Right forelimb (tissue), 1 donor: ENCODE results near the gene DISC1.
"Not testable (repeated sequence)": the region's sequence is repeated elsewhere in the genome, so short reads cannot be mapped to it uniquely, and the experiment has no call there.

Source experiments
- DNase-seq: peaks from one replicate; pipeline ENCODE4 v3.0.0-alpha.2; 2018

DISC1 gene

GRCh38 chr1:231639819-231640218 is 13.2 kb downstream of the DISC1 start:
- no peak for DNase-seq

- DNase-seq, result not testable (repeated sequence)
Observed at GRCh38 chr1:231641444-231641843, 14.9 kb downstream of the DISC1 start.

GRCh38 chr1:231642061-231642460 is 15.5 kb downstream of the DISC1 start:
- not testable (repeated sequence) for DNase-seq

GRCh38 chr1:231642618-231643017 is 16.0 kb downstream of the DISC1 start:
- no peak for DNase-seq

GRCh38 chr1:231643071-231643934 is 16.7 kb downstream of the DISC1 start:
- DNase-seq, result no peak

- no peak for DNase-seq
Observed at GRCh38 chr1:231643935-231644237, 17.3 kb downstream of the DISC1 start.

- not testable (repeated sequence) for DNase-seq
Observed at GRCh38 chr1:231645634-231646033, 19.0 kb downstream of the DISC1 start.

GRCh38 chr1:231646165-231646564 is 19.6 kb downstream of the DISC1 start:
- DNase-seq, result not testable (repeated sequence)

- DNase-seq, result not testable (repeated sequence)
Observed at GRCh38 chr1:231651621-231652260, 25.2 kb downstream of the DISC1 start.

GRCh38 chr1:231653632-231654031 is 27.0 kb downstream of the DISC1 start:
- no peak for DNase-seq

GRCh38 chr1:231656741-231657140 is 30.2 kb downstream of the DISC1 start:
- DNase-seq, result no peak

GRCh38 chr1:231658223-231658622 is 31.6 kb downstream of the DISC1 start:
- not testable (repeated sequence) for DNase-seq

- DNase-seq, result no peak
Observed at GRCh38 chr1:231660198-231660597, 33.6 kb downstream of the DISC1 start.

GRCh38 chr1:231663211-231663792 is 36.7 kb downstream of the DISC1 start:
- DNase-seq, result no peak

- DNase-seq, result no peak
Observed at GRCh38 chr1:231665101-231665500, 38.5 kb downstream of the DISC1 start.

GRCh38 chr1:231665726-231666125 is 39.1 kb downstream of the DISC1 start:
- DNase-seq, result no peak

GRCh38 chr1:231666220-231666936 is 39.8 kb downstream of the DISC1 start:
- DNase-seq, result no peak

GRCh38 chr1:231666937-231667608 is 40.5 kb downstream of the DISC1 start:
- no peak for DNase-seq

- DNase-seq, result no peak
Observed at GRCh38 chr1:231667896-231668506, 41.4 kb downstream of the DISC1 start.

GRCh38 chr1:231668826-231669225 is 42.2 kb downstream of the DISC1 start:
- DNase-seq, result no peak

GRCh38 chr1:231669864-231670621 is 43.5 kb downstream of the DISC1 start:
- DNase-seq, result not testable (repeated sequence)

- no peak for DNase-seq
Observed at GRCh38 chr1:231670755-231671154, 44.2 kb downstream of the DISC1 start.
